ENCODE measurements around the gene YAE1.

The YAE1 gene

GRCh38 chr7:39566023-39566921 lies at the start of gene YAE1:
Gene YAE1, plus strand, starts transcription at chr7:39566404. Its CDS starts 15 bp downstream, at chr7:39566419.
- peak within 1 kb of the TSS; percentile 94 for H2AFZ ChIP-seq
- H3K9ac ChIP-seq: peak within 1 kb of the TSS; percentile 49
- peak within 1 kb of the TSS; percentile 84 for H3K4me2 ChIP-seq (ENCODE audit: low read length)
- H3K27me3 ChIP-seq (ENCODE audit: control insufficient read depth, insufficient read depth, low read length): no peaks in the 10 kb centered on the region
- TF ChIP-seq CTCF (IDR thresholded peaks at IDR 0.05): no peak
- H3K4me3 ChIP-seq (ENCODE audit: low read depth, low read length): peak within 1 kb of the TSS; percentile 76
- peak within 1 kb of the TSS; percentile 90 for H3K27ac ChIP-seq
- peaks cover 12% of the 10 kb centered on the region for H3K4me1 ChIP-seq
- H3K9me3 ChIP-seq (ENCODE audit: control insufficient read depth, low read length): no peaks in the 10 kb centered on the region
- no peaks in the 10 kb centered on the region for H3K36me3 ChIP-seq (ENCODE audit: control insufficient read depth, insufficient read depth, low read length)
- H3K79me2 ChIP-seq: peaks cover 2% of the 10 kb centered on the region

- H2AFZ ChIP-seq: no peak overlapping the region
- no peak for TF ChIP-seq CTCF (IDR thresholded peaks at IDR 0.05)
Observed at GRCh38 chr7:39516498-39516897, 49.7 kb upstream of the YAE1 start.

GRCh38 chr7:39517240-39517639 lies 49.0 kb upstream of the YAE1 start:
- Histone ChIP-seq H3K4me3 (ENCODE audit: low read depth, low read length) (no peak overlapping the region), H3K4me2 (ENCODE audit: low read length) (no peak overlapping the region), H3K4me1 (no peaks in the 10 kb centered on the region), H3K9ac (no peak overlapping the region), H3K79me2 (no peaks in the 10 kb centered on the region), H3K27me3 (ENCODE audit: control insufficient read depth, insufficient read depth, low read length) (no peaks in the 10 kb centered on the region), H3K27ac (no peak overlapping the region), H3K9me3 (ENCODE audit: control insufficient read depth, low read length) (no peaks in the 10 kb centered on the region), H2AFZ (no peak overlapping the region), H3K36me3 (ENCODE audit: control insufficient read depth, insufficient read depth, low read length) (no peaks in the 10 kb centered on the region)
- TF ChIP-seq CTCF (IDR thresholded peaks at IDR 0.05): no peak

More at GRCh38 chr7:39516498-39516897, 49.7 kb upstream of the YAE1 start:
- no peak overlapping the region for H3K9ac ChIP-seq
- H3K36me3 ChIP-seq (ENCODE audit: control insufficient read depth, insufficient read depth, low read length): no peaks in the 10 kb centered on the region
- H3K27ac ChIP-seq: no peak overlapping the region
- no peaks in the 10 kb centered on the region for H3K79me2 ChIP-seq
- no peak overlapping the region for H3K4me2 ChIP-seq (ENCODE audit: low read length)
- H3K9me3 ChIP-seq (ENCODE audit: control insufficient read depth, low read length): no peaks in the 10 kb centered on the region
- no peak overlapping the region for H3K4me3 ChIP-seq (ENCODE audit: low read depth, low read length)
- no peaks in the 10 kb centered on the region for H3K27me3 ChIP-seq (ENCODE audit: control insufficient read depth, insufficient read depth, low read length)
- no peaks in the 10 kb centered on the region for H3K4me1 ChIP-seq

- Histone ChIP-seq H3K4me1 (no peaks in the 10 kb centered on the region), H3K9ac (no peak overlapping the region), H3K27me3 (ENCODE audit: control insufficient read depth, insufficient read depth, low read length) (no peaks in the 10 kb centered on the region), H3K27ac (no peak overlapping the region), H3K9me3 (ENCODE audit: control insufficient read depth, low read length) (no peaks in the 10 kb centered on the region), H3K4me3 (ENCODE audit: low read depth, low read length) (no peak overlapping the region), H3K4me2 (ENCODE audit: low read length) (no peak overlapping the region), H3K36me3 (ENCODE audit: control insufficient read depth, insufficient read depth, low read length) (no peaks in the 10 kb centered on the region), H3K79me2 (no peaks in the 10 kb centered on the region), H2AFZ (no peak overlapping the region)
- TF ChIP-seq CTCF (IDR thresholded peaks at IDR 0.05): no peak
Observed at GRCh38 chr7:39525926-39526325, 40.3 kb upstream of the YAE1 start.
